GM04503 (cell line): Measurements from ENCODE around the gene ADGRV1.
"Not testable (repeated sequence)": the region's sequence is repeated elsewhere in the genome, so short reads cannot be mapped to it uniquely, and the experiment has no call there.

Experiments
- DNase-seq: peaks from one replicate; pipeline ENCODE4 v3.0.0-alpha.2; 2012; ENCODE audit warnings: low read depth

ADGRV1 gene

GRCh38 chr5:90549729-90550275 is 8.8 kb upstream of the ADGRV1 start:
- no peak for DNase-seq

DNA sequence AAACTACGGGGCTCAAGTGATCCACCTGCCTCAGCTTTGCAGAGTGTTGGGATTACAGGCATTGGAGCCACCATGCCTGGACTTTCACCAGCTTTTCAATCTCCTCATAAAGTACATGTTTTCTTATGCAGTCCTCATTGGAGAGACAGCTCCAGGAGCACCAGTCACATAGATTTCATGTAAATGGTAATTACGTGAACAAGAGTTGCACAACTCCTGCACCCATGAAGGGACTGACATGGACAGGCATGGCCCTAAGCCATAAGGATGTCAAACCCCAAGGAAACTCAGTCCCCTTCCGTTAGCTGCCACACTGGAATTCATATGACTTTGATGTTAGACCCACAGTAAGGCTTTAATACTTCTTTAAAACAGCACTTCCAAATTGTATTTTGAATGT is 7.6 kb upstream of the ADGRV1 start:
- no peak for DNase-seq

DNA sequence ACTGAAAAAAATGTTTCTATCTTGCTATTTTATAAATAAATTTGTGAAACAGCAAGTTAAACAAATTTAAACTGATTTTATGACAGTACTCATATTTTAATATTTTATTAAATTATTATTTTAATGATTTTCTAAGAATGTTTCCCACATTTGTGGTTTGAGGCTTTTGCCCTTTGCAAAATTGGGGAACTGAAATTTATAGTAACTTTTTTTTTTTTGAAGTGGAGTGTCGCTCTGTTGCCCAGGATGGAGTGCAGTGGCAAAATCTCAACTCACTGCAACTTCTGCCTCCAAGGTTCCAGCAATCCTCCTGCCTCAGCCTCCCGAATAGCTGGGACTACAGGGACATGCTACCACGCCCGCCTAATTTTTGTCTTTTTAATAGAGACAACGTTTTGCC is 7.2 kb upstream of the ADGRV1 start:
- no peak for DNase-seq

DNA sequence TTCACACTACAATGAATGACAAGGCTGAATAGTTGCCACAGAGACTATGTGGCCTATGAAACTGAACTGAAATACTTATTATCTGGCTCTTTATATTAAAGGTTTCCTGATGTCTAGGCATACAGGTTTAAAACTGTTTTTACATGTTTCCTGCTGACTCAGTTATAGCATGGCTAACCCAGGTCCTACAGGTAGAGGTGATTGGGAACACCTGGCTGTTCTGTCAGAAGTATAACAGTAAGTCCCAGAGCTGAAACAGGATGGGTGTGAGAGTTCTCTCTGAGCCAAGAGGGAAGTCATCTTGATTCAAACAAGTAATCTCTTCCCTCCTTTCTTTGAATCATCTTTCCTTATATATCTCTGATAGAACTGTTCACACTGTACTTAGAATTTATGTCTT is 4.9 kb upstream of the ADGRV1 start:
- no peak for DNase-seq

- no peak for DNase-seq
Measured at GRCh38 chr5:90554358-90555006, 4.1 kb upstream of the ADGRV1 start.

DNA sequence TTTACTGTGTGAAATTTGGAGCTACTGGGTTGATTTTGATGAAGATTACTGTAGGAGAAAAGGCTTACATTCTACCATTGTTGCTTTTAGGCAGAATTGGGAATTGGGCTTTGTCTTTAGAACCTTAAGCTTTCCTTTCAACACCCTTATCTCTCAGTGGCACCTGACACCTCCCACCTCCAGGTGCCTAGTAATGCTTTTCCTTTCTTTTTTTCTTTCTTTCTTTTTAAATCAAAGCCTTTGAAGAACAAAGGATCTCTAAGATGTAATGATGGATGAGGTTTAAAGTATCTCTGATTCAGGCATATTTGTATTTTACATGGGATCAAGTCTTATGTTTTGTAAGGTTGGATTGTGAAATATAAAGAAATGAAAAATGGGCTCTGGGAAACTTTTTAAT is 2.9 kb upstream of the ADGRV1 start:
- DNase-seq = no peak

- no peak for DNase-seq
Measured at GRCh38 chr5:90557391-90557790, 1.2 kb upstream of the ADGRV1 start.

GRCh38 chr5:90557871-90558270 is 726 bp upstream of the ADGRV1 start:
- no peak for DNase-seq

GRCh38 chr5:90560771-90561170 is 2.2 kb downstream of the ADGRV1 start:
- no peak for DNase-seq

- no peak for DNase-seq
Measured at GRCh38 chr5:90561766-90562165, 3.2 kb downstream of the ADGRV1 start.

DNA sequence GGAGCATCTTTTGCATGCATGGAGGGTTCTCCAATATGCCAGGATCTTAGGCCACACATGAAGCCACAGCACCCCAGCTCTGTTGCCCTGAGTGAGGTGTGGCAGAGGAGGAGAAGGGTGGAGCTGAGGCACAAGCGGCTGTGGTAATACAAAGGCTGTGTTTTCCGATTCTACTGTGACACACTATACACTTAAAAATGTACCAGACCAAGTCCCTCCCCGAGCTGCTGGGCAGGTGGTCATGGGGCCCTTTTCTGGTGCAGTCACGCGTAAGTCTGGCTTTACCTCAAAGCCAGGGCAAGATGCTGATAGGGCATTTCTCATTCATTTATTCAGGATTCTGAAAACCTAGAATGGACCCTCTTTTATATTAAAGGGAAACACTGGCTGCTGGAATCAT is 3.7 kb downstream of the ADGRV1 start:
- no peak for DNase-seq

- no peak for DNase-seq
Measured at GRCh38 chr5:90563108-90563507, 4.5 kb downstream of the ADGRV1 start.

DNA sequence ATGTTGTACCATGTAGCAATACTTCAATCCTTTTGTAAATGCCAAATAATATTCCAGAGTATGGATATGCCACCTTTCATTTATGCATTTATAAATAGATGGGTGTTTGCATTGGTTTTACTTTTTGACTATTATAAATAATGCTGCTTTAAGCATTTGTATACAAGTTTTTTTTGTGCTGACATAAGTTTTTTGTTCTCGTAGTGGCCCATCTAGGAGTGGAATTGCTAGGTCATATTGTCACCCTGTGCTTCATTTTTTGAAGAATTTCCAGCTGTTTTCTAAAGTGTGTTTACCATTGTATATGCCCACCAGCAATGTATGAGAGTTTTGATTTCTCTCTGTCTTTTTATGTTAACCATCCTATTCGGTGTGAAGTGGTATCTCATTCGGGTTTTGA is 6.9 kb downstream of the ADGRV1 start:
- DNase-seq = no peak

- no peak for DNase-seq
Measured at GRCh38 chr5:90569084-90569483, 10.5 kb downstream of the ADGRV1 start.

DNA sequence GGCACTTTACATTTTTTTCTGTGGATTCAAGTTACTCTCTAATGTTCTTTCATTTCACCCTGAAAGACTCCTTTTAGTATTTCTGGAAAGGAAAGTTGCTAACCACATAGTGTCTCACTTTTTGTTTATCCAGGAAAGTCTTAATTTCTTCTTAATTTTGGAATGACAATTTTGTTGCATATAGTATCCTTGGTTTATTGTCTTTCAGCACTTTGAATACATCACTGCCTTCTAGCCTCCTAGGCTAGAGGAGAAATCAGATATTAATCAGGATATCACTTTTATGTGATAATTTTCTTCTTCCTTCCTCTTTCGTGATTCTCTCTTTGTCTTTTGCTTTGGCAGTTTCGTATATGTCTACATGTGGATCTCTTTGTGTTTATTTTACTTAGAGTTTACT is 11.4 kb downstream of the ADGRV1 start:
- no peak for DNase-seq

DNA sequence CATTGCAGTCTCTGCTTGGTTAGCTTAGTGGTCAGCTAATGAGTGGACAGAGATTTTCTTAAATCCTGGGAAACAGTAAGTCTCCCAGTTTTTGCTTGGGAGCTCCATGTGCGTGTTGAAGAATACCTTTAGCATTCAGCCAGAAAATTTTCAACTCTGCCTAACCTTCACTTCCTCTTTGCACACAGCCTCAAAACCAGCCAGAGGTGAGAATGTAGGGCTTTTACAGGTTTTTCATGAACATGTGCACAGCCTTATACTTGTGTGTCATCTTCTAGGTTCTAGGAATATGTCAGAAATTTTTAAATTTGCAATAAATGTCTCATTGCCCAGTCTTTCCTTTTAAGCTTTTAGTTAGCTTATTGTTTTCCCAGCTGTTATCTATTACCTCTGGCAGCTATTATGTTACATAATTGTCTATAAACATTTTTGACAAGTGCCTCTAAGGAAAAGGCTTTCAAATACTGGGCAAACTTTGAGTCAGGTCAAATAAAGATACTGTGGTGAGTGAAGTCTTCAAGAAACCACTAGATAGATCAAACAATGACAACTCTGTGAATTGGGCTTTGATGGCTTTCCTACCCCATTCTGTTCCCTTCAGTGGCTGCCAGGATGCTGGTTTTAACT is 12.7 kb downstream of the ADGRV1 start:
- DNase-seq = no peak

GRCh38 chr5:90575712-90576111 is 17.1 kb downstream of the ADGRV1 start:
- no peak for DNase-seq

- DNase-seq = not testable (repeated sequence)
Measured at GRCh38 chr5:90576566-90576965, 18.0 kb downstream of the ADGRV1 start.

- not testable (repeated sequence) for DNase-seq
Measured at GRCh38 chr5:90579905-90580304, 21.3 kb downstream of the ADGRV1 start.

DNA sequence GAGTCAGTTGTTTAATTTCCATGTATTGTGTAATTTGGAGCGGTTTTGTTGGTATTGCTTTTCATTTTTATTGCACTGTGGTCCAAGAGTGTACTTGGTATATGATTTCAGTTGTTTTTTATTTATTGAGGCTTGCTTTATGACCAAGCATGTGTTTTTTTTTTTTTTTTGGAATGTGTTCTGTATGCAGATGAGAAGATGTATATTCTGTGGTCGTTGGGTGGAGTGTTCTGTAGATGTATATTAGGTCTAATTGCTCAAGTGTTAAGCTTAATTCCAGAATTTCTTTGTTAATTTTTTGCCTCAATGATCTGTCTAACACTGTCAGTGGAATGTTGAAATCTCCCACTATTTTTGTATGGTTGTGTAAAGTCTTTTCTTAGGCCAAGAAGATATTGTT is 23.4 kb downstream of the ADGRV1 start:
- DNase-seq = no peak

DNA sequence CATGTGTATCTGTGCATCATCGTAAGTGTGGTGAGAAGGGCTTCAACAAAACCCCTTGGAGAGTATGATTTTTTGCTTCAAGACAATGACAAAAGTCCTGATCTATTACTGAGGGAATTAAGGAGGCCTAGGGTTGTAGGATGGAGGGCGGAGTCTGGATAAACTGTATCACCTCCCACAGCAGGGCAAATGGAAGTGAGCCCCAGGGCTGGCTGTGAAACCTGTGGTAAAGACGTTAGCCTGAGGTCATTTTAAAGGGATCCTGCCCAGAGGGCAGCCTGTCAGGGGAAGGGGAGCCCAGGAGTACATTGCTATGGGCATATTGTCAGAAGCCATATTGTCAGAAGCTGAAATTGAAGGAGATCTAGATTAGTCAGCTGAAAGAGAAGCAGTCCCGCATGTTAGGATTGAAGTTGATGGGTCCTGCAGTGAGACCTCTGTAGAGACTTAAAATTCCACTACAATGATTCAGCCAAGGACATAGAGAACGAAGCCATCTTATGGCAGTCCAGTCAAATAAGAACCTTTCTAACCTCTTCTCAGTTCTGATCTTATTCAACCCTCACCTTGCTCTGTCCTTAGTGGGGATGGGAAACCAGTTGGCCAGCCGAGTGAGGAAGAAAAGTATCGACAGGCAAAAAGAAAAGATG is 26.9 kb downstream of the ADGRV1 start:
- no peak for DNase-seq

- DNase-seq = no peak
Measured at GRCh38 chr5:90586469-90586868, 27.9 kb downstream of the ADGRV1 start.

- DNase-seq = no peak
Measured at GRCh38 chr5:90590170-90590569, 31.6 kb downstream of the ADGRV1 start.
